Mesothelial cell of epicardium (in vitro differentiated cells): ENCODE measurements around the gene WDR89. TPM values are rescaled to one million over a fixed set of nuclear protein-coding genes. Genes with fewer than 3 reads are reported as not detected.
"Not testable (repeated sequence)": the region's sequence is repeated elsewhere in the genome, so short reads cannot be mapped to it uniquely, and the experiment has no call there.

Source experiments
- DNase-seq, 2 experiments: peaks; one replicate each; pipeline ENCODE4 v3.0.0; 2021; ENCODE audit warnings: low spot score in 2 of 2; ENCODE audit not compliant: unreplicated experiment in 2 of 2
- H3K27ac Mint-ChIP-seq: 2 replicates; pipeline ENCODE4 v1.8.0; 2021; ENCODE audit warnings: mixed read lengths
- H3K27me3 Mint-ChIP-seq: 2 replicates; pipeline ENCODE4 v1.8.0; 2021; ENCODE audit warnings: low read depth, mixed read lengths
- H3K36me3 Mint-ChIP-seq: 2 replicates; pipeline ENCODE4 v1.8.0; 2021; ENCODE audit warnings: mixed read lengths
- H3K4me1 Mint-ChIP-seq: 2 replicates; pipeline ENCODE4 v1.8.0; 2021; ENCODE audit warnings: mixed read lengths
- H3K4me3 Mint-ChIP-seq: 2 replicates; pipeline ENCODE4 v1.8.0; 2021; ENCODE audit warnings: mild to moderate bottlenecking, moderate library complexity, mixed read lengths
- H3K9me3 Mint-ChIP-seq: 2 replicates; pipeline ENCODE4 v1.8.0; 2021; ENCODE audit warnings: mixed read lengths
- CTCF ChIP-seq: fragments of 200-600 bp; sonication (generic); IDR thresholded peaks from one replicate; pipeline ENCODE4 v1.5.0; 2021; ENCODE audit warnings: antibody characterized with exemption; ENCODE audit not compliant: unreplicated experiment
- total RNA-seq: library from RNA; stranded (reverse); gene quantifications from 3 replicates; pipeline ENCODE4 v1.2.1, GENCODE V29; 2021

The WDR89 gene
- total RNA-seq, 1 donor from 2014 or later: 18.4 TPM

GRCh38 chr14:63604626-63605025, 37.0 kb downstream of the WDR89 start:
- H3K4me1 Mint-ChIP-seq: no peaks in the 10 kb centered on the region
- no peak for DNase-seq
- peaks cover 19% of the 10 kb centered on the region for H3K36me3 Mint-ChIP-seq
- no peak for TF ChIP-seq CTCF
- no peaks in the 10 kb centered on the region for H3K27me3 Mint-ChIP-seq
- H3K27ac Mint-ChIP-seq: no peak overlapping the region
- H3K4me3 Mint-ChIP-seq: no peak overlapping the region
- peaks cover 4% of the 10 kb centered on the region for H3K9me3 Mint-ChIP-seq

- Mint-ChIP-seq H3K4me1 (no peaks in the 10 kb centered on the region), H3K27ac (no peak overlapping the region)
These were observed 37.9 kb downstream of the WDR89 start for GRCh38 chr14:63603749-63604277.

GRCh38 chr14:63598807-63599206, 42.9 kb downstream of the WDR89 start:
- no peaks in the 10 kb centered on the region for H3K27me3 Mint-ChIP-seq
- H3K36me3 Mint-ChIP-seq: peaks cover 66% of the 10 kb centered on the region
- no peak for TF ChIP-seq CTCF
- H3K4me3 Mint-ChIP-seq: no peak overlapping the region
- H3K9me3 Mint-ChIP-seq: peaks cover 34% of the 10 kb centered on the region
- DNase-seq: no peak
- no peaks in the 10 kb centered on the region for H3K4me1 Mint-ChIP-seq
- no peak overlapping the region for H3K27ac Mint-ChIP-seq

More at GRCh38 chr14:63603749-63604277, 37.9 kb downstream of the WDR89 start:
- no peak for TF ChIP-seq CTCF
- Mint-ChIP-seq H3K4me3 (no peak overlapping the region), H3K36me3 (peaks cover 27% of the 10 kb centered on the region), H3K27me3 (no peaks in the 10 kb centered on the region), H3K9me3 (peaks cover 4% of the 10 kb centered on the region)
- no peak for DNase-seq

GRCh38 chr14:63596998-63597658, 44.5 kb downstream of the WDR89 start:
- Mint-ChIP-seq H3K36me3 (peaks cover 67% of the 10 kb centered on the region), H3K27ac (no peak overlapping the region), H3K4me3 (no peak overlapping the region), H3K9me3 (peaks cover 41% of the 10 kb centered on the region), H3K27me3 (no peaks in the 10 kb centered on the region), H3K4me1 (no peaks in the 10 kb centered on the region)
- no peak for DNase-seq
- TF ChIP-seq CTCF: no peak

GRCh38 chr14:63594455-63595372, 47.0 kb downstream of the WDR89 start:
- no peak for TF ChIP-seq CTCF
- Mint-ChIP-seq H3K4me1 (no peaks in the 10 kb centered on the region), H3K27me3 (no peaks in the 10 kb centered on the region), H3K4me3 (no peak overlapping the region), H3K27ac (no peak overlapping the region), H3K36me3 (peaks cover 53% of the 10 kb centered on the region), H3K9me3 (peaks cover 39% of the 10 kb centered on the region)
- no peak for DNase-seq

GRCh38 chr14:63583046-63583445, 58.6 kb downstream of the WDR89 start:
- H3K4me3 Mint-ChIP-seq, H3K36me3 Mint-ChIP-seq, DNase-seq, H3K9me3 Mint-ChIP-seq, H3K4me1 Mint-ChIP-seq, H3K27ac Mint-ChIP-seq, H3K27me3 Mint-ChIP-seq: not testable (repeated sequence)
